HepG2 (cell line): ENCODE results near the gene CD300C. TPM values are rescaled to one million over a fixed set of nuclear protein-coding genes. Genes with fewer than 3 reads are reported as not detected.

ENCODE experiments used
- ATAC-seq: fragments of 200-7000 bp; cut with Tn5 transposase; 3 replicates; pipeline ENCODE4 v1.9.1; 2020; ENCODE audit warnings: mild to moderate bottlenecking, moderate library complexity
- BruUV-seq: library from RNA; stranded (reverse); fragments of 400-500 nt; replicated peaks from 2 replicates; lab custom pipeline; 2021; lab: Mats Ljungman, UMichigan
- CTCF ChIA-PET: fragments of 300-600 bp; formaldehyde crosslinking; extraction: SDS; loops from one replicate; lab custom pipeline; 2021; ENCODE audit warnings: low total read pairs, inconsistent platforms, low intra/inter-chr PET ratio; lab: Yijun Ruan, JAX
- POLR2A ChIA-PET: fragments of 350-600 bp; sonication (Branson Sonifier 250); formaldehyde crosslinking; loops from one replicate; lab custom pipeline; 2020; ENCODE audit warnings: antibody characterized with exemption, inconsistent platforms; lab: Yijun Ruan, JAX
- DNase-seq: peaks from one replicate; pipeline ENCODE4 v3.0.0-alpha.2; 2015; ENCODE audit warnings: low spot score
- FAIRE-seq: peaks from 3 replicates; lab custom pipeline; 2011; peaks lifted over from hg19 to GRCh38; lab: Jason Lieb, UNC
- H2AFZ ChIP-seq: one replicate; pipeline ENCODE4 v1.6.1; 2011; ENCODE audit warnings: low read length, inconsistent platforms
- H3K27ac ChIP-seq: fragments of 300-600 bp; 3 replicates; pipeline ENCODE4 v1.8.0; 2011; ENCODE audit warnings: mixed run types, mild to moderate bottlenecking, mixed read lengths, low read length, inconsistent platforms; ENCODE audit not compliant: insufficient read depth; ENCODE audit errors: extremely low read length
- H3K27me3 ChIP-seq, 2 experiments: fragments of 200-600 bp in 1 of 2; 2 replicates in 1 of 2; 3 replicates in 1 of 2; pipeline versions ENCODE4 v1.6.0 to v1.8.0; 2011; ENCODE audit warnings: low read length in 2 of 2, mild to moderate bottlenecking in 2 of 2, moderate library complexity in 2 of 2, inconsistent platforms in 1 of 2; ENCODE audit not compliant: insufficient read depth in 2 of 2, control insufficient read depth in 1 of 2
- H3K36me3 ChIP-seq, 2 experiments: fragments of 200-600 bp in 1 of 2; replicated peaks in 1 of 2; 2 replicates in 1 of 2; 3 replicates in 1 of 2; pipeline versions ENCODE4 v1.5.1 to v1.8.0; 2011; ENCODE audit warnings: low read length in 2 of 2, inconsistent platforms in 1 of 2; ENCODE audit not compliant: insufficient read depth in 2 of 2, control insufficient read depth in 1 of 2
- H3K4me1 ChIP-seq: 2 replicates; pipeline ENCODE4 v1.5.1; 2012; ENCODE audit warnings: low read length, inconsistent platforms; ENCODE audit not compliant: insufficient read depth
- H3K4me2 ChIP-seq: 2 replicates; pipeline ENCODE4 v1.6.0; 2011; ENCODE audit warnings: low read depth, low read length, inconsistent platforms
- H3K4me3 ChIP-seq, 3 experiments: fragments of 200-600 bp in 1 of 3; sonication (generic), shearing (Covaris generic) in 1 of 3; replicated peaks in 1 of 3; 2 replicates each; pipeline ENCODE4 v1.5.1; 2011 to 2016; ENCODE audit warnings: low read length in 3 of 3, inconsistent platforms in 2 of 3, low read depth in 2 of 3, mild to moderate bottlenecking in 2 of 3, control low read depth in 1 of 3, mixed read lengths in 1 of 3; ENCODE audit not compliant: insufficient read depth in 1 of 3
- H3K79me2 ChIP-seq: one replicate; pipeline ENCODE4 v1.6.1; 2011; ENCODE audit warnings: low read length, inconsistent platforms; ENCODE audit not compliant: insufficient read depth
- H3K9ac ChIP-seq: 2 replicates; pipeline ENCODE4 v1.6.0; 2011; ENCODE audit warnings: mild to moderate bottlenecking, low read depth, low read length, inconsistent platforms; ENCODE audit not compliant: insufficient read depth
- H3K9me3 ChIP-seq: 2 replicates; pipeline ENCODE4 v1.5.1; 2012; ENCODE audit warnings: mild to moderate bottlenecking, low read length
- H4K20me1 ChIP-seq: 2 replicates; pipeline ENCODE4 v1.6.0; 2011; ENCODE audit warnings: inconsistent platforms, mild to moderate bottlenecking, low read length, moderate library complexity; ENCODE audit not compliant: insufficient read depth
- AHR ChIP-seq: IDR thresholded peaks from 2 replicates; pipeline ENCODE4 v1.6.1; 2018; ENCODE audit warnings: missing genetic modification reagents, missing compliant biosample characterization
- HNF4G ChIP-seq, 2 experiments: sonication (generic) in 1 of 2; formaldehyde crosslinking in 1 of 2; IDR thresholded peaks; 2 replicates each; pipeline versions ENCODE4 v1.4.0 to v1.6.1; 2011 to 2020; ENCODE audit warnings: borderline replicate concordance in 2 of 2, low read depth in 2 of 2, mild to moderate bottlenecking in 2 of 2, low read length in 1 of 2, missing genetic modification reagents in 1 of 2, moderate library complexity in 1 of 2
- HOXA9 ChIP-seq: sonication (generic); formaldehyde crosslinking; IDR thresholded peaks from 2 replicates; pipeline ENCODE4 v1.8.1; 2022; ENCODE audit warnings: missing genetic modification reagents, mild to moderate bottlenecking, moderate library complexity, borderline replicate concordance
- ISX ChIP-seq: sonication (generic); formaldehyde crosslinking; conservative IDR thresholded peaks from 2 replicates; pipeline ENCODE4 v1.5.0; 2020; ENCODE audit warnings: missing genetic modification reagents
- KDM5B ChIP-seq: sonication (generic); formaldehyde crosslinking; IDR thresholded peaks from 2 replicates; pipeline ENCODE4 v1.4.0; 2020; ENCODE audit warnings: missing genetic modification reagents, mild to moderate bottlenecking, borderline replicate concordance
- KLF16 ChIP-seq, 2 experiments: sonication (generic) in 1 of 2; formaldehyde crosslinking in 1 of 2; IDR thresholded peaks; 2 replicates each; pipeline versions ENCODE4 v1.6.1 to v1.8.0; 2016 to 2023; ENCODE audit warnings: missing genetic modification reagents in 2 of 2, missing compliant biosample characterization in 1 of 2
- REPIN1 ChIP-seq: sonication (generic); formaldehyde crosslinking; IDR thresholded peaks from 2 replicates; pipeline ENCODE4 v1.8.0; 2022; ENCODE audit warnings: missing genetic modification reagents, low read depth, mild to moderate bottlenecking, borderline replicate concordance
- RNF219 ChIP-seq: sonication (generic); formaldehyde crosslinking; IDR thresholded peaks from 2 replicates; pipeline ENCODE4 v1.5.0; 2020; ENCODE audit warnings: mild to moderate bottlenecking, missing genetic modification reagents
- RORA ChIP-seq: sonication (generic); formaldehyde crosslinking; IDR thresholded peaks from 2 replicates; pipeline ENCODE4 v1.5.0; 2020; ENCODE audit warnings: mild to moderate bottlenecking, missing genetic modification reagents, moderate library complexity
- TBP ChIP-seq: sonication (generic); formaldehyde crosslinking; IDR thresholded peaks from 2 replicates; pipeline ENCODE4 v1.5.0; 2020; ENCODE audit warnings: missing genetic modification reagents
- ZNF205 ChIP-seq: IDR thresholded peaks from 2 replicates; pipeline ENCODE4 v1.6.1; 2018; ENCODE audit warnings: missing biosample characterization, missing genetic modification reagents
- ZNF24 ChIP-seq: fragments of 450-650 bp; IDR thresholded peaks from 2 replicates; pipeline ENCODE4 v1.6.1; 2017; ENCODE audit warnings: antibody characterized with exemption, mild to moderate bottlenecking
- ZNF501 ChIP-seq: sonication (generic); formaldehyde crosslinking; IDR thresholded peaks from 2 replicates; pipeline ENCODE4 v1.5.1; 2020; ENCODE audit warnings: mild to moderate bottlenecking, moderate library complexity, missing genetic modification reagents
- ZNF761 ChIP-seq: sonication (generic); formaldehyde crosslinking; conservative IDR thresholded peaks from 2 replicates; pipeline ENCODE4 v1.4.0; 2020; ENCODE audit warnings: mild to moderate bottlenecking, missing genetic modification reagents
- WGBS: methylation state at CpG from one replicate; pipeline ENCODE4 v1.1.6; 2017; ENCODE audit warnings: low lambda C conversion rate; 5-methylcytosine and 5-hydroxymethylcytosine counted together
- in situ Hi-C: cut with HindIII; loops from 2 replicates; pipeline ENCODE4 v1.10.0; 2017; ENCODE audit warnings: low pct_unique_long_range_greater_than_20kb; ENCODE audit not compliant: extremely low pct_ligation_motif_present
- intact Hi-C: fragments of 100-400 bp; cut with micrococcal nuclease; formaldehyde crosslinking; loops from one replicate; pipeline ENCODE4 v1.10.0; 2022; ENCODE audit not compliant: unreplicated experiment
- polyA plus RNA-seq, 8 experiments: library from polyadenylated mRNA; depleted of rRNA in 3 of 8; stranded (reverse) in 7 of 8; unstranded in 1 of 8; fragments of >200 nt; fragmentation: Illumina TruSeq in 4 of 8; extraction: Trizol in 4 of 8; gene quantifications; 2 replicates each; pipeline versions ENCODE4 v1.2.1 to v1.2.3, GENCODE V29; 2011 to 2016; ENCODE audit warnings: low read depth in 4 of 8, missing spikeins in 1 of 8, mixed read lengths in 1 of 8; ENCODE audit not compliant: insufficient read depth in 1 of 8
- total RNA-seq, 5 experiments: library from RNA; depleted of rRNA; stranded (reverse); fragments of >200 nt; fragmentation: Illumina TruSeq; extraction: Trizol; gene quantifications; 2 replicates each; pipeline ENCODE4 v1.2.3, GENCODE V29; 2016; ENCODE audit warnings: low read depth in 1 of 5
- TF ChIP-seq, protein P1 (sequence below): IDR thresholded peaks from 2 replicates; pipeline ENCODE4 v1.6.1; 2016; ENCODE audit warnings: low read depth, borderline replicate concordance

CD300C gene
- total and polyA plus RNA-seq, 2 of the 13 experiments (the other 11 are each of a cell fraction or from before 2014, with no cell fraction given): not detected

GRCh38 chr17:74585711-74586110, 39.8 kb upstream of the CD300C start:
- FAIRE-seq (no peak), ATAC-seq (no peak), DNase-seq (no peak)
- H3K27ac ChIP-seq: no peak overlapping the region
- no peak overlapping the region for H3K4me2 ChIP-seq
- H3K9me3 ChIP-seq: no peaks in the 10 kb centered on the region
- intact Hi-C loops (no loop called here), in situ Hi-C loops (no loop called here)
- 19% methylated on average over 5 of the region's 5 CpGs for WGBS
- no peaks in the 10 kb centered on the region for H4K20me1 ChIP-seq
- H3K9ac ChIP-seq: no peak overlapping the region
- ChIA-PET CTCF (no interaction called here), POLR2A (no interaction called here)
- H3K36me3 ChIP-seq: no peaks in the 10 kb centered on the region
- no peak for TF ChIP-seq ISX (CRISPR knock-in tag)
- no peak overlapping the region for H3K4me3 ChIP-seq
- no peaks in the 10 kb centered on the region for H3K79me2 ChIP-seq
- peaks cover 0 to 46% of the 10 kb centered on the region in 2 experiments; a peak in 3 of 5 replicates for H3K27me3 ChIP-seq
- H2AFZ ChIP-seq: no peak overlapping the region
- BruUV-seq: no TSS peak
- no peaks in the 10 kb centered on the region for H3K4me1 ChIP-seq

DNA sequence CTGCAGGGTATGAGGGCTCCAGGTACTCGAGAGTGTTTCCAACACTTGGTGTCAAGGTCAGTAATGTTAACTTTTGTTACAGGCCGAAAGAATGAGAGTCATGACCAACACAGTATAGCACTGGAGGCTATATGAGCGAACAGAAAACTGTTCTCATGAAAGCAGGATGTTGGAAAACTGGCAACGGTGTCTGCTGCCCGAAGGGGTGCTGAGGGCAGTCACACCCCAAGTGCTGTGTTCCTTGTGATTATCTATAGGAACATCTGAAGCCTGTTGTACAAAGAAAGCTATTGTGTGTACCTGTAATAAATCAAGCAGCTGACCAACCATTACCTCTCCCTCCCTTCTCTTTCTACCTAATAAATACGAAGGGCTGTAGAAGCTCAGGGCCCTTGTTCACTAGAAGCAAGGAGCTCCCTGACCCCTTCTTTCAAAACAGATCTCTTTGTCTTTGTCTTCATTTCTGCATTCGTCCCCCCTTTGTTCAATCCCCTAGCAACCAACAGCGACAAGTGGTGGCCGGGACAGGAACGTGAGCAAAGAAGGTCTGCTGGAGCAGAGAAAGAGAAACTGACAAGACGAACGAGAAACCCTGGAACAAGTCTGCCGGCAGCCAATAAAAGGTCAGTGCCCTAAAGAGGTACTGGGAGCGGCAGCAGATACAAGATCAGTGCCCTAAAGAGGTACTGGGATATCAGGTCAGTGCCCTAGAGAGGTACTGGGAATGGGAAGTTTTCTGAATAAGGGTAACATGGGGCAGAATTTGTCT, 38.6 kb upstream of the CD300C start:
- BruUV-seq: no TSS peak
- no peak for DNase-seq
- WGBS: 15% methylated on average over 14 of the region's 14 CpGs
- no peak overlapping the region for H3K4me2 ChIP-seq
- POLR2A ChIA-PET: no interaction called here
- FAIRE-seq: no peak
- no peaks in the 10 kb centered on the region for H3K4me1 ChIP-seq
- H3K36me3 ChIP-seq: no peaks in the 10 kb centered on the region
- no peak overlapping the region for H3K9ac ChIP-seq
- CTCF ChIA-PET: no interaction called here
- in situ Hi-C loops: no loop called here
- H3K27ac ChIP-seq: no peak overlapping the region
- H3K79me2 ChIP-seq: no peaks in the 10 kb centered on the region
- H3K9me3 ChIP-seq: no peaks in the 10 kb centered on the region
- no peak overlapping the region for H3K4me3 ChIP-seq
- no peak for ATAC-seq
- peaks cover 0 to 46% of the 10 kb centered on the region in 2 experiments; a peak in 3 of 5 replicates for H3K27me3 ChIP-seq
- TF ChIP-seq HNF4G (IDR thresholded peaks at IDR 0.05; ENCODE audit: borderline replicate concordance, low read depth, low read length) (no peak), HNF4G (CRISPR knock-in tag; IDR thresholded peaks at IDR 0.05; ENCODE audit: borderline replicate concordance, low read depth) (no peak), ZNF24 (no peak), TBP (no peak), RNF219 (no peak), KDM5B (CRISPR knock-in tag) (no peak), RORA (CRISPR knock-in tag) (no peak), ZNF205 (no peak), REPIN1 (CRISPR knock-in tag) (no peak), HOXA9 (CRISPR knock-in tag) (no peak), ZNF761 (CRISPR knock-in tag) (no peak), KLF16 (CRISPR knock-in tag; IDR thresholded peaks at IDR 0.05) (no peak), AHR (no peak), ZNF501 (CRISPR knock-in tag) (no peak)
- TF ChIP-seq, protein P1, sequence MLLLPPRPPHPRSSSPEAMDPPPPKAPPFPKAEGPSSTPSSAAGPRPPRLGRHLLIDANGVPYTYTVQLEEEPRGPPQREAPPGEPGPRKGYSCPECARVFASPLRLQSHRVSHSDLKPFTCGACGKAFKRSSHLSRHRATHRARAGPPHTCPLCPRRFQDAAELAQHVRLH (CRISPR knock-in tag): no peak
- TF ChIP-seq, all 625 proteins: peak for 0
- H2AFZ ChIP-seq: no peak overlapping the region
- H4K20me1 ChIP-seq: no peaks in the 10 kb centered on the region
- intact Hi-C loops: loop anchor here (5.0 kb wide), 1 partner anchor 772 kb away; no protein-coding TSS in a partner anchor
